NCI-H774 (cell line): ENCODE results near the gene GPR42.
"Not testable (repeated sequence)": the region's sequence is repeated elsewhere in the genome, so short reads cannot be mapped to it uniquely, and the experiment has no call there.

Experiments used
- DNase-seq: peaks from one replicate; lab custom pipeline; 2025; lab: John Stamatoyannopoulos, UW

GPR42 gene

DNA sequence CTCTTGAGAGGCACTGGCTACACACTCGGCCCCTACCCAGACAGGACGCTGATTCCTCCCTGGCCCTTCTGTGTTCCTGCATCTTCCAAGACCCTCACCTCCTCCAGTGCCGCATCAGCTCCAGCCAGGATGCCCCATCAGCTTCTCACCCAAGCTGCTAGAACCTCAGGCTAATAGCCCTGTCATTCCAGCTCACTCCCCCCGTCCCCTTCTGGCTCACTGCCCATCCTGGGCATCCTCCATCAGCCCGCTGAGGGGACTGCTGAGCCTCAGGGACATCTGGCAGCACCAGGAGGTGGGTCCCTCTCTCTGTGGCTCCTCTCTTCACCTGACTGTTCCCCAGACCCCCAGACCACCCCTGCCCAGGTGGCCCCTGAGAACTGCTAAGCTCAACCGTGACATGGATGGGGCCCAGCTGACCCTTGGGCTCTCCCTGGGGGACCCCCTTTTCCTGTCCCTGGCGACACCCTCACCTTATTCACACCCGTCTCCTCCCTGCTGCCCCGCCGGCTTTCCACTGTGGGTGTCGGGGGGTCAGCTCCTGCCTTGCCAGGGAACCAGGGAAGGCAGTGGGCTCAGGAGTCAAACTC is 7.8 kb upstream of the GPR42 start:
- no peak for DNase-seq

DNA sequence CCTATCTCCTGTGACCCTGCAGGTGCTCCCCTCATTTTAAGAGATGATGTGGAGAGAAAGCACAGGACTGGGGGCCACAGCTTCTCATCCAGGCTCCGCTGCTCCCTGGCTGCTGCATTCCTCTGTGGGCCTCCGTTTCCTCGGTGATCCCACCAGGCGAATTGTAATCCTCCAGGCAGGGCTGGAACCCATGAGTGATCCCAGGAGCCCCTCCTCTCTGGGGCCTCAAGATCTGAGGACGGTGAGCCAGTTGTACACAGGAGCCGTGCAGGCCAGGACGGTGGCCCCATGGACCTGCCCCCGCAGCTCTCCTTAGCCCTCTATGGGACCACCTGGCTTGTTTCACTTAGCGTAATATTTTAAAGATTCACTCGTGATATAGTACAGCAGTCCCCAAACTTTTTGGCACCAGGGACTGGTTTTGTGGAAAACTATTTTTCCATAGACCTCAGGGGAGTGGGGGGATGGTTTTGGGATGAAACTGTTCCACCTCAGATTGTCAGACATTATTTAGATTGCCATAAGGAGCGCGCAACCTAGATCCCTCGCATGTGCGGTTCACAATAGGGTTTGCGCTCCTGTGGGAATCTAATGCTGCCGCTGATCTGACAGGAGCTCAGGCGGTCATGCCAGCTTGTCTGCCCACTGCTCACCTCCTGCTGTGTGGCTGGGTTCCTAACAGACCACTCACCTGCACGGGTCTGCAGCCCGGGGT is 7.0 kb upstream of the GPR42 start:
- no peak for DNase-seq

DNA sequence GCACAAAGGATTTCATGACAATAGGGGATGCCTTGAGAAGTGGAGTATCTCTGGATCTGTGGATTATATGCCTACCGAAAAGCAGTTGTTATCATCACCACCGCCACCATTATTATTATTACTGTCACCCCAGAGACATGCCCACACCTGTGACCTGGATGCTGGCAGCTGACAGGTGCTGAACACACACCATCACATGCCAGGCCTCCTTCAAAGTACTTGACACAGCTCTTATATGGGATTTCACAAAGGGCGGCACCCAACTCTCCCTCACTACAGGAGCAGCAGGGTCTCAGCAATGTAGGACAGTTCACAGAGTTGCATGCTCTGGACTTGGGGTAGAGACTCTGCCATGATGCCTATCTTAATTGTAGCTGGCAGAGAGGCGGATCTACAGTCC is 5.6 kb upstream of the GPR42 start:
- DNase-seq: no peak

DNA sequence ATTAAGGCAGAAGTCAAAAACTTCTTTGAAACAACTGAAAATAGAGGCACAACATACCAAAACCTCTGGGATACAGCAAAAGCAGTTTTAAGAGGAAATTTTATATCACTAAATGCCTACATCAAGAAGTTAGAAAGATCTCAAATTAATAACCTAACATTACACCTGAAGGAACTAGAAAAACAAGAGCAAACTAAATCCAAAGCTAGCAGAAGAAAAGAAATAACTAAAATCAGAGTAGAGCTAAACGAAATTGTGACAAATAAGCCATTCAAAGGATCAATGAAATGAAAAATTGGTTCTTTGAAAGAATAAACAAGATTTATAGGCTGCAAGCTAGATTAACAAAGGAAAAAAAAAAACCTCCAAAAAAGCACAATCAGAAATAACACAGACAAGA is 2.5 kb upstream of the GPR42 start:
- DNase-seq: no peak

DNA sequence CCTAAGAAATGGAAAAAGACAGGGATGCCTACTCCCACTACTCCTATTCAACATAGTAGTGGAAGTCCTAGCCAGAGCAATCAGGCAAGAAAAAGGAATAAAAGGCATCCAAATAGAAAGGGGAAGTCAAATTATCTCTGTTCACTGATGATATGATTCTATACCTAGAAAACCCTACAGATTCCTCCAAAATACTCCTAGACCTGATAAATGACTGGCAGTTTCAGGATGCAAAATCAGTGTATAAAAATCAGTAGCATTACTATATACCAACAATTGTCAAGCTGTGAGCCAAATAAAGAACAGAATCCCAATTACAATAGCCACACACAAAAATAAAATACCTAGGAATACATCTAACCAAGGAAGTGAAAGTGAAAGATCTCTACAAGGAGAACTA is 1.3 kb upstream of the GPR42 start:
- no peak for DNase-seq

DNA sequence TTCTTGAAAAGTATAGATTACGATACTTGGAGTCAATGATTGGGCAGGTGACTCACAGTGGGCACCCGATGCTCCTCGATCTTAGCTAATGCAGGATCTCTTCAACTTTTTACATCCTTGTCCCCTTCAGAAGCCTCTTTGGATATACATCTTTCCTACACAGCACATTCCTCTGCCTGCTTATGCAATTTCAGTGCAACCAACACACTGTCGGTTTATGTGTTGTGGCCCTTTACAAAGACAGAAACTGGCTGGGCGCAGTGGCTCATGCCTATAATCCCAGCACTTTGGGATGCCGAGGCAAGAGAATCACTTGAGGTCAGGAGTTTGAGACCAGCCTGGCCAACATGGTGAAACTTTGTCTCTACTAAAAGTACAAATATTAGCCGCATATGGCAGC is 2.6 kb downstream of the GPR42 start:
- DNase-seq: no peak

DNA sequence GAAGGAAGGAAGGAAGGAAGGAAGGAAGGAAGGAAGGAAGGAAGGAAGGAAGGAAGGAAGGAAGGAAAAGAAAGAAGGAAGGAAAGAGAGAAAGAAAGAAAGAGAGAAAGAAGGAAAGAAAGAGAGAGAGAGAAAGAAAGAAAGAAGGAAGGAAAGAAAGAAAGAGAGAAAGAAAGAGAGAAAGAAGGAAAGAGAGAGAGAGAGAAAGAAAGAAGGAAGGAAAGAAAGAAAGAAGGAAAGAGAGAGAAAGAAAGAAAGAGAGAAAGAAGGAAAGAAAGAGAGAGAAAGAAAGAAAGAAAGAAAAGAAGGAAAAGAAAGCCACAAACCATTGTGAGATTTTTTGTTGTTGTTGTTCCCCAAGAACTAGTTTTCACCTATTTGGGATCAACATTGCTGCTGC is 3.2 kb downstream of the GPR42 start:
- not testable (repeated sequence) for DNase-seq

DNA sequence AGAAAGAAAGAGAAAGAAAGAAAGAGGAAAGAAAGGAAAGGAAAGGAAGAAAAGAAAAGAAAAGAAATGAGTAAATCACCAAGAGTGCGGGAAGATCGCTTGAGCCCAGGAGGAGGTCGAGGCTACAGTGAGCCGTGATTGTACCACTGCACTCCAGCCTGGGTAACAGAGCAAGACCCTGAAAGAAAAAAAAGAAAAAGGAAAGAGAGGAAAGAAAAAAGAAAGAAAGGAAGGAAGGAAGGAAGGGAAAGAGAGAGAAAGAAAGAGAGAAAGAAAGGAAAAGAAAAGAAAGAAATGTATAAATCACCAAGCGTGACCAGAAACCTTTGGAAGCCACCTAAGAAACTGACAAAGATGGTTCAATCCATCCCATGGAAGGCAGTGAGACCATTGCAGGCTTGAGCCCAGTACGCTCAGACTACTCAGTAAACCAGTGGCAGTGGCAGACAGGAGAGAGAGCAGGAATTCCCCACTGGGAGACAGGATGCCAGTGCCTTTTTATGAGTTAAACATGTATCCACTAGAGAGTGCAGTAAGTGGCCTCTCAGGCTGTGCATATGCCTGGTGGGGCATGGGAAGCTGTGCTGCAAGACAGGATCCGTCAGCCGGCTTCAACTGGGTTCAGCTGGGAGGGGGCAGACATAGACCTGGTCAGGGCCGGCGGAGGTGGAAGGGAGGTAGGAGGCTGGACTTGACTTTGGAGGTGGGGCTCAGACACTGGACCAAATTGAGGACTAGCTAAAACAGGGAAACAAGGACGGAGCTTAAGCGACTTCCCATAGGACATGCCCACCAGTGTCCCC is 4.8 kb downstream of the GPR42 start:
- DNase-seq: no peak

DNA sequence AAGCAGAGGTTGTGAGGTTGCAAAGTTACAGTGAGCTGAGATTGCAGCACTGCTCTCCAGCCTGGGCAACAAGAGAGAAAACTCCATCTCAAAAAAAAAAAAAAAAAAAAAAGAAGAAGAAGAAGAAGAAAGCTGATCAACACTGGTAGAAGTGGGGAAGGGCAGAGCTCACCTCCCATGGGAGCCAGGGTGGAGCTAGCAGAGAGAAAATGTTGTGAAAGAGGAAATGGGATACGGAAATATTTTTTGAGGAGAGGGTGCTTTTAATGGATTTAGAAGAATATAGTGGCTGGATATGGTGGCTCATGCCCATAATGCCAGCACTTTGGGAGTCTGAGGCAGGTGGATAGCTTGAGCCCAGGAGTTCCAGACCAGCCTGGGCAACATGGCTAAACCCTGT is 6.8 kb downstream of the GPR42 start:
- no peak for DNase-seq

DNA sequence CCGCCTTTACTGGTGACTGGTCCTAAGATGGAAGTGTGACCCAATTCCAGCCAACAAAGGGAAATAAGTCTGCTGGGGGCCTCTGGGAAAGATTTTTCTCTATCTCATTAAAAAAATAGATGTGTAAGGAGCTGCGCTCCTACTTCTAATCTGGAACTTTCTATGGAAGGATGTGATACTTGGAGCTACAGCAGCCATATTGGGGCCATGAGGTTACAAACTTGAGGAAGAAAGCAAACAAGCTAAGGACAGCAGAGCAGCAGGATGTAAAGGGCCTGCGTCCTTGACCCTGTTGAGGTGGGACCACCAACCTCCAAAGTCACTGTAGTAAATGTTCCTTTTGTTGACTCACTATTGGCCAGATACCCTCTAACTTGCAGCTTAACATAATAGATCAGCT is 7.5 kb downstream of the GPR42 start:
- DNase-seq: no peak

DNA sequence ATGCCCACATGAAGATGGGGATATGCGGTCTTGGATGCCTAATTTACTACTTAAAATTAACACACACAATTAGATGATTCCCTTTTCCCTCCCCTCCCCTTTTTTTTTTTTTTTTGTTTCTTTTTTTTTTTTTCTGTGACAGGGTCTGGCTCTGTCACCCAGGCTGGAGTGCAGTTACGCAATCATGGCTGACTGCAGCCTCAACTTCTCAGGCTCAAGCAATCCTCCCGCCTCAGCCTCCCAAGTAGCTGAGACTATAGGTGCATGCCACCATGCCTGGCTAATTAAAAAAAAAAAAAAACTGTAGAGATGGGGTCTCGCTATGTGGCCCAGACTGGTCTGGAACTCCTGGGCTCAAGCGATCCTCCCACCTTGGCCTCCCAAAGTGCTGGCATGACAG is 8.7 kb downstream of the GPR42 start:
- not testable (repeated sequence) for DNase-seq

DNA sequence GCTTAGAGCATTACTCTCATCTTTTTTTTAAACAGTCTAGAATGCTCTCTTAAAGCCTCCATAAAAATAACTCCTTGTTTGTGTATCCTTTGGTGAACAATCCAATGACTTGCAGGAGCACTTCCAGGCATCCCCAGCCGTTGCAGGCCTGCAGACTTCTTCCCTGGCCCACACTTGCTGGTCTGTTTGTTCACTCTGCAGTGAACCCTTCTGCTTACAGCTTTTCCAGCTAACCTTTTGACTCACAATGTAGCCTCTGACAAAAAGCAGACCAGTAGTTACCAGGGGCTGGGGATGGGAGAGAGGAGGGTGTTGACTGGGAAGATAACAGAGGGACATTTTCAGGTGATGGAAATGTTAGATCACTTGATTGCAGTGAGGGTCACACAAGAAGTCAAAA is 9.1 kb downstream of the GPR42 start:
- DNase-seq: no peak

DNA sequence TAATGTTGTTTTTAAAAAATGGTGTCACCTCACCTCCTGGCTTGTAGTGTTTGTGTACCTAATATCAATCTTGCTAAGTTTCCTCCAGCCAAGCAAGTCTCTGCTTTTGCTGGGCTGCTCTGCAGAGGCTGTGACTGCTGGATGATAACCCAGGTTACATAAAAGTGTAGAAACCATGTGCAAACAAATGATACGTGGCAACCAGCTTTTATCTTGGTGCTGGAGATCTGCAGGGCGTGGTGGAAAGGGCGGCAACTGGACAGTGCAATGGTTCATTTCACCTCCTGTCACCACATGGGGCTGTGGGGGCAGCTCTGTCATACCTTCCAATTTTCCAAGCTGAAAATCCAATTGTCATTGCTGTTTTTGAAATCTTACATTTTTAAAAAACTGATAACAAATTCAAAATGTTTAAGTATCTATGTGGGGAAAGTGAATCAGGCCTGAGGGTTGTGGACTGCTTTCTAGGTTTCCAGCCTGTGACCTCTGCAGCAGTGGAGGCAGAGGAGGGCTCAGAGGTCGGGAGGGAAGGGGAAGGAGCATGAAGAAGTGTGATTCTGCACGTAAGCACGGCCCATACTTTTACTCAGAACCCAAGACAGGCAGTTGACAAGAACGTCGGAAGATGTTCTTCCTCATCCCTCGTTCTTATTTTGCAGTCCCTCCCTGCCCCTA is 9.7 kb downstream of the GPR42 start:
- no peak for DNase-seq

DNA sequence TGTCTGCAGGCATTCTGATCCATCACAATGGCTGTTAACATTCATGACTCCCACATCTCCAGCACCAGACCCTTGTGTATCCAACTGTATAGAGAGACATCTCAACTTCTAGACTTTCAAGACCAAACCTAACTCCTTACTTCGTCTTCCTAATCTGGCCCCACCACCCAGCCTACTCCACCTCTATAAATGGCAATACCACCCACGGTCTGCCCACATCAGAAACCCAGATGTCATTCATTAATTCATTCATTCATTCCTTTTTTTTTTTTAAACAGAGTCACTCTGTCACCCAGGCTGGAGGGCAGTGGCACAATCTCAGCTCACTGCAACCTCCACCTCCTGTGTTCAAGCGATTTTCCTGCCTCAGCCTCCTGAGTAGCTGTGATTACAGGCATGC is 10.4 kb downstream of the GPR42 start:
- no peak for DNase-seq

DNA sequence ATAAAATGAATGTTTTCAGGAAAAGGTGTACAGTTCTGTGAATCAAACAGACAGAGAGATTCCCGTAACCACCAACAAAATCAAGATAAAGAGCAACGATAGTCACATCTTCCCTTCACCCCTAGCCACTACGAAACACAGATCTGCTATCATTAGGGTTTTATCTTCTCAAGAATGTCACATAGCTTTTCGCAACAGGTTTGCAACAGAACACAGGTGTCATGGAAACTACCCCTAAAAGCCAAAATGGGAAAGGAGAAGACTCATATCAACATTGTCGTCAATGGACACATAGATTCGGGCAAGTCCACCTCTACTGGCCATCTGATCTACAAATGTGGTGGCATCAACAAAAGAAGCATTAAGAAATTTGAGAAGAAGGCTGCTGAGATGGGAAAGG is 11.1 kb downstream of the GPR42 start:
- DNase-seq: no peak

DNA sequence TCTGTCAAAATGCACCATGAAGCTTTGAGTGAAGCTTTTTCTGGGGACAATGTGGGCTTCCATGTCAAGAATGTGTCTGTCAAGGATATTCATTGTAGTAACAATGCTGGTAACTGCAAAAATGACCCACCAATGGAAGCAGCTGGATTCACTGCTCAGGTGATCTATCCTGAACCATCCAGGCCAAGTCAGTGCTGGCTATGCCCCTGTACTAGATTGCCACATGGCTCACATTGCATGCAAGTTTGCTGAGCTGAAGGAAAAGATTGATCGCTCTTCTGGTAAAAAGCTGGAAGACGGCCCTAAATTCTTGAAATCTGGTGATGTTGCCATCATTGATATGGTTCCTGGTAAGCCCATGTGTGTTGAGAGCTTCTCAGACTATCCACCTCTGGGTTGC is 12.7 kb downstream of the GPR42 start:
- no peak for DNase-seq

DNA sequence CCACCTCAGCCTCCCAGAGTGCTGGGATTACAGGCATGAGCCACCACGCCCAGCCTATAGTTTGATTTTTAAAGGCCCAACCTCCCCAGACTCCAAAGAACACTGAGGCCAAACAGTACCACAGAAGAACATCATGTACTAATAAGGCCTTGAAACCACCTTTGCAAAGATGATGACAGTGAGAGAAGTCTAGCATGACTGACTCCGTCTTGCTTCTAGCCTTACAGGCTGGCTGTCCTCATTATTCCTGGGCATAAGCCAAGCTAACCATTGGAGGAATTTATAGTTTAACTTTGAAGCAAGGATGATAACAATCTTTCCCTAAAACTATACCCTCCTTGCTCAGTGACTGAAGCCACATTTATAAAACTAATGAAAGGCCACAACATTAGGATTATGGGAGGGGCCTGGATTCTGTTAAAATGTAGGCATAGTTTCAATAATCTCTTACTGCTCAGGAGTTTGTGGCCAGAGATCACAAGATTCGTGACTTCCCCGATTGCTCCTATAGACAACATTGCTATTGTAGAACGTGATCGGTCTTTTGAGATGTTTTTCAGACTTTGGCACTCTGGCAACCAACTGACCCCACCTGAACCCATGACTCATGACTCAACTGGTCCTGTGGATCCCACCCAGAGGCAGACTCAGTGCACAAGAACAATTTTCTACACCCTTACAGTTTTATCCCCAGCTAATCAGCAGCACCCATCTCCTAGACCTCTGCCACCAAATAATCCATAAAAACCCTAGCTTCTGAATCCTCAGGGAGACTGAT is 17.6 kb downstream of the GPR42 start:
- no peak for DNase-seq

DNA sequence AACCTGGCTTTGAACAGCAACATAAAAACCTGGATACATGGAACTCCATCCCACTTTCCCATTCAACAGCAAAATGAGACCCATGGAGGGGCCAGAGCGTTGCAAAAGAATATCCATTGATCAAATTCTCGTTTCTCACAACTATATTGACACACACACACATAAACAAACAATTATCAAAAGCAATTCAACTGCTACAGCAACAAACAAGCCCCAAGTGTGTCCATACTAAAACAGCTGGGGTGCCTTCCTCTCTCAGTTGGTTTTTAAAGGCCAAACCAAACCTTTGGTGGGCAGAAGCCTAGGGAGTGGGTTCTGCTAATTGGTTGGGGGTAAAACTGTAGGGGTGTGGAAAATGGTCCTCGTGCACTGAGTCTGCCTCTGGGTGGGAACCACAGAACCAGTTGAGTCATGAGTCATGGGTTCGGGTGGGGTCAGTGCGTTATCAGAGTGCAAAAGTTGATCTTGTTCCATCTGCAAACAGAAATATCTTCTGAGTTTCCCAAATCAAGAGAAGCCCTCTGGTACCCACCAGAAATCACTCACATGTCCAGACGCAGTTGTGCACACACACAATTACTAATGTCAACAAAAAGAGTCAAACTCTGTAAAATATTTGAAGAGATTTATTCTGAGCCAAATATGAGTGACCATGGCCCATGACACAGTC is 18.5 kb downstream of the GPR42 start:
- DNase-seq: no peak

DNA sequence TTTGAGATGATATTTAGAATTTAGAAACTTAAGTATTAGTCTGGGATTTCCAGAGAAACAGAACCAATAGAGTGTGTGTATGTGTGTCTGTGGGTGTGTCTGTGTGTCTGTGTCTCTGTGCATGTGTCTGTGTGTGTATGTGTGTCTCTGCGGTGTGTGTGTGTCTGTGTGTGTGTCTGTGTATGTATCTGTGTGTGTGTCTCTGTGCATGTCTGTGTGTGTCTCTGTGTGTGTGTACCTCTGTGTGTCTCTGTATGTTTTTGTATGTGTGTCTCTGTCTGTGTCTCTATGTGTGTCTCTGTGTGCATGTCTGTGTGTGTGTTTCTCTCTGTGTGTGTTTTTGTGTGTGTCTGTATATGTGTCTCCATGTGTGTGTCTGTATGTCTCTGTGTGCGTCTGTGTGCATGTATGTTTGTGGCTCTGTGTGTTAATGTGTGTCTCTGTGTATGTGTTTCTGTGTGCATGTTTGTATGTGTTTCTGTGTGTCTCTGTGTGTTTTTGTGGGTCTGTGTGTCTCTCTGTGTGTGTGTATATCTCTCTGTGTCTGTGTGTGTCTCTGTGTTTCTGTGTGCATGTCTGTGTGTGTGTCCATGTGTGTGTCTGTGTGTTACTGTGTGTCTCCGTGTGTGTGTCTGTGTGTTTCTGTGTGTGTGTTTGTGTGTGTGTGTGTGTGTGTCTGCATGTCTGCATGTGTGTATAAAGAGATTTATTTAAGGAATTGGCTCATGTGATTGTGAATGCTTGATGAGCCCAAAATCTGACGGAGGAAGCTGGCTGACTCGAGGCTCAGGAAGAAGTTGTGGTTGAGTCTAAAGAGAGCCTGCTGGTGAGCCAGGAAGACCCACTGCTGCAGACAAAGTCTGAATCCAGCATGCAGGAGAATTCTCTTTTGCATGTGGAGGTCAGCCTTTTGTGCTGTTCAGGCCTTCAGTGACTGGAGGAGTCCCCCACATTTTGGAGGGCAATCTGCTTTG is 22.2 kb downstream of the GPR42 start:
- DNase-seq: no peak
